ENCODE results near the gene TMA7. TPM values are rescaled to one million over a fixed set of nuclear protein-coding genes. Genes with fewer than 3 reads are reported as not detected.
A peak's percentile ranks its signal among the peaks of the same experiment; 100 is the strongest.

Gene TMA7
- total RNA-seq, 2 experiments from 2014 or later = 250 to 313 TPM

- H4K20me1 ChIP-seq (ENCODE audit: insufficient read depth, low read length) = peaks cover 7% of the 10 kb centered on the region; the same call in 1 of the 2 replicates
- H3K4me1 ChIP-seq (ENCODE audit: insufficient read depth, low read length, poor library complexity, severe bottlenecking) = peaks cover 24% of the 10 kb centered on the region
- intact Hi-C loops (cut with micrococcal nuclease; ENCODE audit: unreplicated experiment) = loop anchor here (10.0 kb wide), 1 partner anchor 127 kb away; the partner anchor contains the start of gene NME6
- BruUV-seq (replicated peaks) = no TSS peak
- ChIA-PET POLR2A (interaction anchor here (1.2 kb wide), 1 partner anchor 125 kb away, joined by 3 read pairs; the partner anchor contains the start of gene PFKFB4), CTCF (ENCODE audit: unreplicated experiment) (no interaction called here)
- no peaks in the 10 kb centered on the region for H3K9me3 ChIP-seq (ENCODE audit: low read length)
- no peak overlapping the region for H3K4me2 ChIP-seq (ENCODE audit: low read length)
- no peak overlapping the region for H3K4me3 ChIP-seq (ENCODE audit: low read depth, low read length, poor library complexity, severe bottlenecking)
- DNase-seq (ENCODE audit: low spot score) = no peak
- peaks cover 38% of the 10 kb centered on the region; the same call in 1 of the 2 replicates for H3K36me3 ChIP-seq (ENCODE audit: insufficient read depth, low read length)
- TF ChIP-seq CTCF (conservative IDR thresholded peaks at IDR 0.05; ENCODE audit: low read length) (no peak), EZH2phosphoT487 (IDR thresholded peaks at IDR 0.05; ENCODE audit: borderline replicate concordance, low read depth, low read length) (no peak)
- H3K27ac ChIP-seq (ENCODE audit: low read depth, low read length, poor library complexity, severe bottlenecking) = no peak overlapping the region
- no peaks in the 10 kb centered on the region for H3K79me2 ChIP-seq (ENCODE audit: insufficient read depth, low read depth, low read length)
- H3K9me2 ChIP-seq (ENCODE audit: insufficient read depth, low read length) = no peaks in the 10 kb centered on the region
- no peak overlapping the region for H2AFZ ChIP-seq (ENCODE audit: low read length)
Measured at GRCh38 chr3:48431224-48432029, 8.6 kb upstream of the TMA7 start.

GRCh38 chr3:48432411-48433371, 7.4 kb upstream of the TMA7 start:
- Histone ChIP-seq H3K36me3 (ENCODE audit: insufficient read depth, low read length) (peaks cover 38% of the 10 kb centered on the region; the same call in 1 of the 2 replicates), H3K4me1 (ENCODE audit: insufficient read depth, low read length, poor library complexity, severe bottlenecking) (peaks cover 36% of the 10 kb centered on the region), H3K79me2 (ENCODE audit: insufficient read depth, low read depth, low read length) (no peaks in the 10 kb centered on the region), H3K9me2 (ENCODE audit: insufficient read depth, low read length) (no peaks in the 10 kb centered on the region), H3K9me3 (ENCODE audit: low read length) (no peaks in the 10 kb centered on the region), H4K20me1 (ENCODE audit: insufficient read depth, low read length) (peaks cover 7% of the 10 kb centered on the region; the same call in 1 of the 2 replicates), H3K4me2 (ENCODE audit: low read length) (no peak overlapping the region), H2AFZ (ENCODE audit: low read length) (no peak overlapping the region), H3K4me3 (ENCODE audit: low read depth, low read length, poor library complexity, severe bottlenecking) (no peak overlapping the region), H3K27ac (ENCODE audit: low read depth, low read length, poor library complexity, severe bottlenecking) (no peak overlapping the region)
- TSS peak; percentile 86 for BruUV-seq (replicated peaks)
- no peak for TF ChIP-seq EZH2phosphoT487 (IDR thresholded peaks at IDR 0.05; ENCODE audit: borderline replicate concordance, low read depth, low read length)
- peak; percentile 68 for TF ChIP-seq CTCF (conservative IDR thresholded peaks at IDR 0.05; ENCODE audit: low read length)
- ChIA-PET POLR2A (interaction anchor here (1.2 to 1.4 kb wide), 2 partner anchors 15 to 124 kb away, joined by 3 read pairs; partner anchors contain the start of genes ATRIP and PFKFB4), CTCF (ENCODE audit: unreplicated experiment) (no interaction called here)
- intact Hi-C loops (cut with micrococcal nuclease; ENCODE audit: unreplicated experiment) = loop anchor here (10.0 kb wide), 1 partner anchor 128 kb away; the partner anchor contains the start of gene NME6
- DNase-seq (ENCODE audit: low spot score) = peak; percentile 21
